Measurements from ENCODE around the gene CDNF.
"Not testable (repeated sequence)": the region's sequence is repeated elsewhere in the genome, so short reads cannot be mapped to it uniquely, and the experiment has no call there.

CDNF gene

DNA sequence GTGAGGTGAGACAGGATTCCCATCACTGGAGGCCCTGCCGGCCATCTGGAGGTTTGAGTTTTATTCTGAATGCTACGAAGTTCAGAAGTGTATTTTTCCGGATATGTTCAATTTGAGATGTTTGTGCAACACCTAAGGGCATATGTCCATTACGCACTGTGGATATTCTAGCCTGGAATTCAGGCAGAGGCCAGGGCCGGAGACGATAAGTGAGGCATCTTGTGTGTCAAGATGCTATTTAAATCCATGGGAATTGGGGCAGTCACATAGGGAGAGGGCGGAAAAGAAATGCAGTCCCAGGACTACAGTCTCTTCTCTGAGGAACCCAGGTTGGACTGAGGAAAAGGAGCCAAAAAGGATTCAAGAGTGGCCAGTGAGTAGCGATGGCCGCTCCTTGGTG lies 38.9 kb upstream of the CDNF start:
- no peak for TF ChIP-seq CTCF (conservative IDR thresholded peaks at IDR 0.05; ENCODE audit: low read depth, low read length)
- no peak overlapping the region for H3K4me3 ChIP-seq (ENCODE audit: low read depth, low read length)
- no peak for DNase-seq (ENCODE audit: low read depth)

GRCh38 chr10:14875941-14876340 lies 38.1 kb upstream of the CDNF start:
- peak; percentile 19 for DNase-seq (ENCODE audit: low read depth)
- H3K4me3 ChIP-seq (ENCODE audit: low read depth, low read length) = no peak overlapping the region
- no peak for TF ChIP-seq CTCF (conservative IDR thresholded peaks at IDR 0.05; ENCODE audit: low read depth, low read length)

DNA sequence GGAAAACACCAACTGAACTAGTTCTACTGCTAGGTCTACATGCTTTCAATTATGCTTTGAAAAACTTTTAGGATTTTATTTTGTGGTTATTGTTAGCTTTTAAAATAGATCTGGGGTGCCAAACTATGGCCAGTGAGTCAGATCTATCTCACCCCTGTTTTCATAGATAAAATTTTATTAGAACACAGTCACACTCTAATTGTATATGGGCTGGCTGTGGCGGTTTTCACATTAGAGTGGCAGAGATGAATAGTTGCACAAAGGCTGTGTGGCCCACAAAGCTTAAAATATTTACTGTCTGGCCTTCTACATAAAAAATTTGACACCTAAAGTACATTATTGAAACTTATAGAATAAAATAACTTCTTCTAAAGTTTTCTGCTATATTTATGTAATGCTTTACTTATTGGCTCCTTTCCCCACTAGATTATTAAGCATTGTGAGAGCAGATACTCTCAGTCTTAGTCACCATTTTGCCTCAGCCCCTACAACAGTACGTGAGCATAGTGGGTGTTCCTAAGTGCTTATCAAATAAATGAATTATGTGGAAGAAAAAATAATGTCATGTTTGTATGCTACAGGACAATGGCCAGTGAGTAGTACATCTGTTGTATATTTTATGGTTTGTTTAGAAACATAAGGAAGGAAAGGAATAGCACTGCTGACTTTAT lies 35.4 kb upstream of the CDNF start:
- no peak overlapping the region for H3K4me3 ChIP-seq (ENCODE audit: low read depth, low read length)
- peak; percentile 64 for DNase-seq (ENCODE audit: low read depth)
- TF ChIP-seq CTCF (conservative IDR thresholded peaks at IDR 0.05; ENCODE audit: low read depth, low read length) = no peak

GRCh38 chr10:14864871-14865270 lies 27.0 kb upstream of the CDNF start:
- H3K4me3 ChIP-seq (ENCODE audit: low read depth, low read length); DNase-seq (ENCODE audit: low read depth): not testable (repeated sequence)

DNA sequence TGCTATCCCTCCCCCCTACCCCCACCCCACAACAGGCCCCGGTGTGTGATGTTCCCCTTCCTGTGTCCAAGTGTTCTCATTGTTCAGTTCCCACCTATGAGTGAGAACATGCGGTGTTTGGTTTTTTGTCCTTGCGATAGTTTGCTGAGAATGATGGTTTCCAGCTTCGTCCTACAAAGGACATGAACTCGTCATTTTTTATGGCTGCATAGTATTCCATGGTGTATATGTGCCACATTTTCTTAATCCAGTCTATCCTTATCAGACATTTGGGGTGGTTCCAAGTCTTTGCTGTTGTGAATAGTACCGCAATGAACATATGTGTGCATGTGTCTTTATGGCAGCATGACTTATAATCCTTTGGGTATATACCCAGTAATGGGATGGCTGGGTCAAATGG lies 26.6 kb upstream of the CDNF start:
- not testable (repeated sequence) for DNase-seq (ENCODE audit: low read depth); H3K4me3 ChIP-seq (ENCODE audit: low read depth, low read length)

GRCh38 chr10:14860791-14861190 lies 23.0 kb upstream of the CDNF start:
- no peak overlapping the region for H3K4me3 ChIP-seq (ENCODE audit: low read depth, low read length)
- no peak for TF ChIP-seq CTCF (conservative IDR thresholded peaks at IDR 0.05; ENCODE audit: low read depth, low read length)
- DNase-seq (ENCODE audit: low read depth) = no peak

DNA sequence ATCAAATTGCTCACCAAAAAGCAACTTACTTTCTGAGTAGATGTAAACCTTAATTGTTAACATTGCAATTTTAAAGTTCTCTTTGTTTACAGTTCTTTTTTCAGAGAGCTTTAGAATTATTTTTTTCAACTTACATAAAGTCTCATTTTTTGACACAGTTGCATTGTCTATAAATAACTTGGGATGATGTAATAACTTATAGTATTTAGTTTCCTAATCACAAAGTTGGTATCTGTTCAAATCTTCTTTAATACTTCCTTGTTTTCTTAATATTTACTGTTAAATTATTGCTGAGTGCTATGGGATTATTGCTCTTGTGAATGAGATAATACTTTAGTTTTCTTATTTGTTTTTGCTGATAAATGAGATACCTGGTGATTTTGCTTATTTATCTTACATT lies 21.9 kb upstream of the CDNF start:
- TF ChIP-seq CTCF (conservative IDR thresholded peaks at IDR 0.05; ENCODE audit: low read depth, low read length) = no peak
- H3K4me3 ChIP-seq (ENCODE audit: low read depth, low read length) = no peak overlapping the region
- DNase-seq (ENCODE audit: low read depth) = no peak

DNA sequence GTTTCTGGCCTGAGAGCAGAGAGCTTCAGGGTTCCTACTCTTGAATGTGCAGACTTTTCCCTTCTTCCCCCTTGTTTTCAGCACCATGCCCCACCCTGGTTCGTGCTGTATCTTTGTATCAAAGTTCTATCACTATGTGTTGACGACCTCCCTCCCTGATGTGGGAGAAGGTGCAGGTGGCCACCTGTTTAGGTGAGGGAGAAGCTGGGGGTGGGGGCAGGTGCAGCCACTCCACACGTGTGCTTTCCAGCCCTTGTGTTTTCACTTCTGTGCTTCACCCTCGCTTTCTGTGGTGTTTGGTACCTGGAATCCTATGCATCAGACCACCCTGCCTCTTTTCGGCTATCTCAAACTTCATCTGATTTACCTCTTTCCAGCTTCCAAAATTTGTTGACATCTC lies 21.2 kb upstream of the CDNF start:
- no peak for TF ChIP-seq CTCF (conservative IDR thresholded peaks at IDR 0.05; ENCODE audit: low read depth, low read length)
- H3K4me3 ChIP-seq (ENCODE audit: low read depth, low read length) = no peak overlapping the region

More for the DNA sequence above, 21.2 kb upstream of the CDNF start:
- DNase-seq (ENCODE audit: low read depth) = no peak
